Endothelial cell (in vitro differentiated cells): ENCODE results near the gene CCT8. TPM values are rescaled to one million over a fixed set of nuclear protein-coding genes. Genes with fewer than 3 reads are reported as not detected.

Experiments
- DNase-seq: peaks from one replicate; pipeline ENCODE4 v3.0.0; 2021; ENCODE audit warnings: low spot score
- H3K27ac Mint-ChIP-seq: one replicate; pipeline ENCODE4 v1.8.0; 2021; ENCODE audit warnings: mixed read lengths, inconsistent platforms; ENCODE audit not compliant: unreplicated experiment
- H3K27me3 Mint-ChIP-seq: one replicate; pipeline ENCODE4 v1.8.0; 2021; ENCODE audit warnings: mild to moderate bottlenecking, moderate library complexity, mixed read lengths, inconsistent platforms; ENCODE audit not compliant: unreplicated experiment
- H3K36me3 Mint-ChIP-seq: one replicate; pipeline ENCODE4 v1.8.0; 2021; ENCODE audit warnings: mild to moderate bottlenecking, low read depth, mixed read lengths, inconsistent platforms; ENCODE audit not compliant: unreplicated experiment
- H3K4me1 Mint-ChIP-seq: one replicate; pipeline ENCODE4 v1.8.0; 2021; ENCODE audit warnings: mild to moderate bottlenecking, mixed read lengths, inconsistent platforms; ENCODE audit not compliant: unreplicated experiment
- H3K4me3 Mint-ChIP-seq: one replicate; pipeline ENCODE4 v1.8.0; 2021; ENCODE audit warnings: mild to moderate bottlenecking, mixed read lengths, inconsistent platforms; ENCODE audit not compliant: unreplicated experiment
- H3K9me3 Mint-ChIP-seq: one replicate; pipeline ENCODE4 v1.8.0; 2021; ENCODE audit warnings: mixed read lengths, inconsistent platforms; ENCODE audit not compliant: unreplicated experiment
- total RNA-seq: library from RNA; stranded (reverse); fragmentation: NEBNext Ultra II Directional; extraction: Animal tissue kit (Norgen Biotek cat#: 25700); gene quantifications from one replicate; pipeline ENCODE4 v1.2.1, GENCODE V29; 2021; ENCODE audit not compliant: unreplicated experiment
- TF ChIP-seq, protein P1 (sequence below): fragments of 200-600 bp; sonication (generic); IDR thresholded peaks from one replicate; pipeline ENCODE4 v1.5.0; 2021; ENCODE audit warnings: antibody characterized with exemption; ENCODE audit not compliant: unreplicated experiment

The CCT8 gene
- total RNA-seq, 1 donor from 2014 or later = 186 TPM

- Mint-ChIP-seq H3K9me3 (no peaks in the 10 kb centered on the region), H3K4me3 (no peak overlapping the region), H3K4me1 (peaks cover 5% of the 10 kb centered on the region), H3K27ac (no peak overlapping the region), H3K36me3 (no peaks in the 10 kb centered on the region), H3K27me3 (no peaks in the 10 kb centered on the region)
- TF ChIP-seq, protein P1, sequence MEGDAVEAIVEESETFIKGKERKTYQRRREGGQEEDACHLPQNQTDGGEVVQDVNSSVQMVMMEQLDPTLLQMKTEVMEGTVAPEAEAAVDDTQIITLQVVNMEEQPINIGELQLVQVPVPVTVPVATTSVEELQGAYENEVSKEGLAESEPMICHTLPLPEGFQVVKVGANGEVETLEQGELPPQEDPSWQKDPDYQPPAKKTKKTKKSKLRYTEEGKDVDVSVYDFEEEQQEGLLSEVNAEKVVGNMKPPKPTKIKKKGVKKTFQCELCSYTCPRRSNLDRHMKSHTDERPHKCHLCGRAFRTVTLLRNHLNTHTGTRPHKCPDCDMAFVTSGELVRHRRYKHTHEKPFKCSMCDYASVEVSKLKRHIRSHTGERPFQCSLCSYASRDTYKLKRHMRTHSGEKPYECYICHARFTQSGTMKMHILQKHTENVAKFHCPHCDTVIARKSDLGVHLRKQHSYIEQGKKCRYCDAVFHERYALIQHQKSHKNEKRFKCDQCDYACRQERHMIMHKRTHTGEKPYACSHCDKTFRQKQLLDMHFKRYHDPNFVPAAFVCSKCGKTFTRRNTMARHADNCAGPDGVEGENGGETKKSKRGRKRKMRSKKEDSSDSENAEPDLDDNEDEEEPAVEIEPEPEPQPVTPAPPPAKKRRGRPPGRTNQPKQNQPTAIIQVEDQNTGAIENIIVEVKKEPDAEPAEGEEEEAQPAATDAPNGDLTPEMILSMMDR = no peak
- no peak for DNase-seq
Observed at GRCh38 chr21:29084372-29084771, 10.9 kb upstream of the CCT8 start.

DNA sequence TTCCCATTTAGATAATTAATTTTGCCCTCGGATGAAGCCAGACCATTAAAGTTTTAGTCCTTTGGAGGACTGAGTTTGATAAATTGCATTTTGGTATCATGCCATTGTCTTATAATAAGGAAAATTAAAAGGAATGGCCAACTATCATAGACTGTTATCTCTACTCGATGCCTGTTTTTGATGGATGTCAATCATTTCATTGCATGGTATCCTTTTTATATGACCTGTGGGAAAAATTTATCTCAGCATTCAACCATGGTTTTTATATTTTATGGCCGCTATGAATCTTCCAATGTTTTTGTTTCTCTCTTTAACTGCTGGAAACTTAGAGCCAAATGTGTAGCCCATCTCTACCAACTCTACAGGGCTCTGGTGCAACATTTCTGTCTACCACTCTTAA lies 9.9 kb upstream of the CCT8 start:
- no peak for DNase-seq
- Mint-ChIP-seq H3K27ac (no peak overlapping the region), H3K36me3 (no peaks in the 10 kb centered on the region), H3K4me3 (no peak overlapping the region), H3K9me3 (no peaks in the 10 kb centered on the region), H3K27me3 (no peaks in the 10 kb centered on the region), H3K4me1 (peaks cover 7% of the 10 kb centered on the region)
- TF ChIP-seq, protein P1 = no peak

DNA sequence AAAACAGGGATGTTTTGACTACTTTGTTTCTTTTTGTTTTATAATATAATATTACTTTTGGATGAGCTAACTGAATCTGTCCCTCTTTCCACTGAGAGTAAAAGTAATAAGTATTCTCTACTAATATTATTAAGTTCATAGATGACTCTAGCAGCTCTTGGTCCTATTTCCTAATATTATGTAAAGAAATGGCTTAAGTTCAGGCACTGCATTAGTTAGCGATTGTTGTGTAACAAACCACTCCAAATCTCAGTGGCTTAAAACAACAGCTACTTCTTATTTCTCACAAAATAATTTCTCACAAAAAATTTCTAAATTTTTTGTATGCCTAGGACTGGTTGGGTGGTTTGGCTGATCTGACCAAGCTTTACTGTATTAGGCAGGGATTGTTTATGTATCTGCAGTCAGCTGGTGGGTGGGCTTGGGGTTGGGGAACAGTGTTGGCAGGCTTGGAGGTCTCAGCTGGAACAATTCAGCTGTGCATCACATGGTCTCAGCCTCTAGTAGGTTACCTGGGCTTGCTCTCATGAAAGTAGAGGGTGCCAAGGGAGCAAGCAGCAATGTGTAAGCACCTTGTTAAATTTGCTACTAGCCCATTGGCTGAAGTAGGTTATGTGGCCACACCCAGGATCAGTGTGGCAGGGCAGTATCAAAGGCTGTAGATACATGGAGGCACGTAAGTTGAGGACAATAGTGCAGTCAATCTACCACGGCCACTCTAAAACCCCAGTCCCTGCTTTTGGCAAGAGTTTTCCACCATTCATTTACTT lies 8.8 kb upstream of the CCT8 start:
- H3K4me3 Mint-ChIP-seq = no peak overlapping the region
- DNase-seq = no peak
- no peaks in the 10 kb centered on the region for H3K27me3 Mint-ChIP-seq
- peaks cover 7% of the 10 kb centered on the region for H3K4me1 Mint-ChIP-seq
- no peak overlapping the region for H3K27ac Mint-ChIP-seq
- H3K36me3 Mint-ChIP-seq = no peaks in the 10 kb centered on the region
- no peaks in the 10 kb centered on the region for H3K9me3 Mint-ChIP-seq
- TF ChIP-seq, protein P1 = no peak

GRCh38 chr21:29080454-29080941 lies 7.0 kb upstream of the CCT8 start:
- Mint-ChIP-seq H3K9me3 (no peaks in the 10 kb centered on the region), H3K27me3 (no peaks in the 10 kb centered on the region), H3K4me1 (peaks cover 7% of the 10 kb centered on the region), H3K4me3 (no peak overlapping the region), H3K36me3 (no peaks in the 10 kb centered on the region), H3K27ac (no peak overlapping the region)
- TF ChIP-seq, protein P1 = no peak
- no peak for DNase-seq
